ENCODE data around the gene ZNF320.

- TF ChIP-seq CTCF (IDR thresholded peaks at IDR 0.05) (no peak), SIN3A (IDR thresholded peaks at IDR 0.05; ENCODE audit: borderline replicate concordance, insufficient read depth, low read depth, low read length) (no peak)
Measured at GRCh38 chr19:52917531-52917930, 20.1 kb upstream of the ZNF320 start.

All from Panc1 (cell line).